NCI-H1417 treated with DMSO at 0.1 percent for 48 hours (cell line): Measurements from ENCODE around the gene DEXI.
A peak's percentile ranks its signal among the peaks of the same experiment; 100 is the strongest.
"Not testable (repeated sequence)": the region's sequence is repeated elsewhere in the genome, so short reads cannot be mapped to it uniquely, and the experiment has no call there.

Experiments
- DNase-seq: peaks from one replicate; lab custom pipeline; 2025; lab: John Stamatoyannopoulos, UW

DEXI gene

GRCh38 chr16:10968498-10968897, 26.2 kb upstream of the DEXI start:
- no peak for DNase-seq

- no peak for DNase-seq
Observed at GRCh38 chr16:10967986-10968385, 25.7 kb upstream of the DEXI start.

- not testable (repeated sequence) for DNase-seq
Observed at GRCh38 chr16:10966559-10966958, 24.3 kb upstream of the DEXI start.

DNA sequence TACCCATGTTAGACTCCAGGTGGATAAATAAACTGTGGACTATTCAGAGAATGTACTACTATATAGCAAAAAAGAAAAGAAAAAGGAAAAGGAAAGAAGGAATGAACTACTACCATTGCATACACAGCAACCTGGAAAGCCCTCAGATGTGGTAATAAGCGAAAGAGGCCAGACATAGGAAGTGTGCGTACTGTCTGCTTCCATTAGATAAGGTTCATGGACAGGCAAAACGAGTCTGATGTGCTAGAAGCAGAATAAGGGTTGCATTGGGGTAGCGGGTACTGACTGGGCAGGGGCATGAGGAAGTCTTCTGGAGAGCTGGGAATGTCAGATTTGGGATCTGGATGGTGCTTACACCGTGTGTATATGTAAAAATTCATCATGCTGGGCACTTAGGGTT, 23.9 kb upstream of the DEXI start:
- no peak for DNase-seq

- DNase-seq = no peak
Observed at GRCh38 chr16:10965440-10966061, 23.3 kb upstream of the DEXI start.

- DNase-seq = no peak
Observed at GRCh38 chr16:10964891-10965326, 22.6 kb upstream of the DEXI start.

GRCh38 chr16:10964039-10964890, 22.0 kb upstream of the DEXI start:
- no peak for DNase-seq

DNA sequence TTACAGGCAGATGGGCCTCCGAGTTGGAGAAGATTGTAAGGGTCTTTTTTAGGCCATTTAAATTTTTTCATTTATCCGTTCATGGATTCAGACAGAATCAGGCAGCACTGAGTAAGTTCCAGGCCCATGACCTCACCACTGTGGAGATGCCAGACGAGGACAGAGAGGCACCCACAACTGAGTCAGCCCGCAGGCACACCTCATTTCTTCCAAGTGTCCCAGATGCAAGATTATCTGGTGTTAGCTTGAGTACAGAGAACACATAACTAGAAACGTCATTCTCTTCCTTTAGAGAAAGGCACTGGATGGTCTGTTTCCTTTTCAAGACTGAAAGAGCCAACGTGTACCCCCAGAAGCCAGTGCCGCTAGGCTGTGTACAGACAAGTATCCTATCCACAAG, 19.0 kb upstream of the DEXI start:
- no peak for DNase-seq

DNA sequence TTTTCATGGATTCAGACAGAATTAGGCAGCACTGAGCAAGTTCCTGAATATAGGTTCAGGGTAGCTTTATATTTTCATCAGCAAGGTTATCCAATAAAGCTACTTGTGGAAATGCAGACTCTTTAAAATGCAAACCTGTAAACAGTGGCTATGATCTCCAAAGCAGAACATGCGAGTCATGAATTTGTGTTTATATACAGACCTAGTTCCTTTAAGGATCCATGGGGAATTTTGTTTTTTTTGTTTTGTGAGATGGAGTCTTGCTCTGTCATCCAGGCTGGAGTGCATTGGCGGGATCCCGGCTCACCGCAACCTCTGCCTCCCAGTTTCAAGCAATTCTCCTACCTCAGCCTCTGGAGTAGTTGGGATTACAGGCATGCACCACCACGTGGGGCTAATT, 16.9 kb upstream of the DEXI start:
- DNase-seq = no peak

- DNase-seq = no peak
Observed at GRCh38 chr16:10957771-10958482, 15.7 kb upstream of the DEXI start.

GRCh38 chr16:10954903-10955302, 12.6 kb upstream of the DEXI start:
- DNase-seq = no peak

DNA sequence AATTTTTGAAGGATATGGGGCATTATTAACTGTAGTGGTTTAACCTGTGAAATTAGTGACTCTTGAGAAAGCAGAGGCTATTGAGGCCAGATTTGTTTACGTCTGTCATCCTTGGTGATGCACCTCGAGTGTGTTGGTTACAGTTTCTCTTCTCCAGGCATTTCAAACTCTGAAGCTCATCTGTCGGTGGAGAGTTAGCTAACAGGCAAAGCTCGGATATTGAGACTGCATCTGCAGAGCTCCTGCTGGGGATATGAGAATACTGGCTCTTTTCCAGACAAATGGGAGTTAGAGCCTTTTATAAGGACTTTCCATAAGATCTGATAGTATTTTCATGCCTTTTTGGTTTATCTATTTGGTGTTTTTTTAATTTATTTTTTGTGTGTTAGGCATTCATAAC, 8.8 kb upstream of the DEXI start:
- no peak for DNase-seq

DNA sequence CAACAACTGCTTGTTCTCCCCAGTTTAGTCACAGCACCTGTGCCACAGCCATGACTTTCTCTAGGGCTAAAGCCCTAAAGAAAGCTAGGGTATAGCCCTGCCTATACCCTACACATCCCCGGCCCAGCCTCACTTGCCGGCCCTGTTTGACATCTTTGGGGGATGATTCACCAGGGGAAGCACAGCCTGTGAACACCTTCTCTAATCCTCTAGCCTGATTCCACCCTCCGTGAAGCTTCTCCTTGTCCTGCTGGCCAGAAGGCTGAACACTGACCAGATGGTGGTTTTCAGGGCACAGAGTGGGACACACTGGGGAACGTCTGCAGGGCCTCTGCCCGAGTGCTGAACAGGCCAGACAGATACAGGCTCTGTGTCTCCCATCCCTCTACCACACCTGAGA, 8.1 kb upstream of the DEXI start:
- DNase-seq = no peak

- DNase-seq = no peak
Observed at GRCh38 chr16:10949424-10949970, 7.2 kb upstream of the DEXI start.

- no peak for DNase-seq
Observed at GRCh38 chr16:10947211-10947787, 5.0 kb upstream of the DEXI start.

- DNase-seq = no peak
Observed at GRCh38 chr16:10946308-10946707, 4.0 kb upstream of the DEXI start.

DNA sequence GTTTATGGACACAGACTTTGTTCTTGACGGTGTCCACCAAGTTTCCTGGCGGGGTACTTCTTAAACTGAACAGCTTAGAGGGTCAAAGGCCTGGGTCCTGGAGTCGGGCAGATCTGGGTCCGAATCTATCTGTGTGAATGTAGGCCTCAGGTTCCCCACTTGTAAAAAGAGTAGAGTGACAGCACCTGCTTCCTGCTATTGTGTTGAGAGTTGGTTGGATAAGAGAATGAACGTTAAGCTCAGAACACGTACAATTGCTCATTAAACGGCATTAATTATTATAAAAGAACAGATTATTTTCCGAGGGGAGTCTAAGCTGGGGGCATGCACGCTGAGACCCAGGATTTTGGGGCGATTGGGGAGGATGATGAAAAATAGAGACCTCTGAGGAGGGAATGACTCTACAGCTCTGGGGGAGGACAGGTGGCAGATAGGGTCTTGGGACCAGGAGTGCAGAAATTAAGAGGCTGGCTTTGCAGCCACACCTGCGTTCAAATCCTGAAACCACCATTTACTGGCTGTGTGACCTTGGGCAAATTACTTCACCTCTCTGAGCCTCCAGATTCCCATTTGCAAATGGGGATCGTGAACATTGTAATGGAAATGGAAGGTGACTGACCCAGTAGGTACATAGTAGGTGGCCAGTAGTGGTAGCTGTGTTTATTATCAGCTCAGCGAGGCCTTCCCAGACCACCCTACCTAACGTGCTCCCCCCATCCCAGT, 3.0 kb upstream of the DEXI start:
- no peak for DNase-seq

- peak; percentile 53 for DNase-seq
Observed at GRCh38 chr16:10944249-10945064, 2.2 kb upstream of the DEXI start, which contains the start of gene CLEC16A. CLEC16A (plus strand) TSS chr16:10944564; CDS start chr16:10944718, 154 bp downstream.

GRCh38 chr16:10943064-10943353, 741 bp upstream of the DEXI start:
- DNase-seq = no peak

GRCh38 chr16:10941935-10942351, 325 bp downstream of the DEXI start:
- not testable (repeated sequence) for DNase-seq
